CD4-positive, alpha-beta T cell treated with Interleukin-12 subunit alpha and Interleukin-12 subunit beta, for 1 hour (primary cell): ENCODE results near the gene LRRC38.

ENCODE experiments used
- DNase-seq: peaks from one replicate; pipeline ENCODE4 v3.0.0-alpha.2; 2020

LRRC38 gene

DNA sequence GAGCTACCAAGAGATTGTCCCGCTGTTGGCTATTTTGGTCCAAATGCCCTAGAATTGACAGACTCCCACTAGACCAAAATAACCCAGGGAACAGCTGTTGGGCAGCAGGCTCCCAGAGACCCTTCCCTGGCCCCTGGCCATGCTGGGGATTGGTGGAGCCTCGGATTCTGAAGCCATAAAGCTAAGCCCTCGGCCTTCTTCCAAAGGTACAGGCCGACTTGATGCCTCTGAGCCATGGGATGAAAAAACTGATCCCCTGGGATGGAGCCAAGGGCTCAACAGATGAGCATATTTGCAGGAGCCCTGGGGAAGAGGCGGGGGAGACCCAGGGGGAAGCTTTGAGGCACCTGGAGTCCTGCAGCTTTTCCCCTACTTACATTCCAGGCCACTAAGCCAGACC is 1.0 kb upstream of the LRRC38 start:
- DNase-seq = no peak

- no peak for DNase-seq
Observed at GRCh38 chr1:13513063-13513894, 524 bp downstream of the LRRC38 start.

GRCh38 chr1:13512472-13512871 is 1.3 kb downstream of the LRRC38 start:
- DNase-seq = no peak

- no peak for DNase-seq
Observed at GRCh38 chr1:13510499-13510898, 3.3 kb downstream of the LRRC38 start.

GRCh38 chr1:13507075-13507474 is 6.7 kb downstream of the LRRC38 start:
- no peak for DNase-seq

DNA sequence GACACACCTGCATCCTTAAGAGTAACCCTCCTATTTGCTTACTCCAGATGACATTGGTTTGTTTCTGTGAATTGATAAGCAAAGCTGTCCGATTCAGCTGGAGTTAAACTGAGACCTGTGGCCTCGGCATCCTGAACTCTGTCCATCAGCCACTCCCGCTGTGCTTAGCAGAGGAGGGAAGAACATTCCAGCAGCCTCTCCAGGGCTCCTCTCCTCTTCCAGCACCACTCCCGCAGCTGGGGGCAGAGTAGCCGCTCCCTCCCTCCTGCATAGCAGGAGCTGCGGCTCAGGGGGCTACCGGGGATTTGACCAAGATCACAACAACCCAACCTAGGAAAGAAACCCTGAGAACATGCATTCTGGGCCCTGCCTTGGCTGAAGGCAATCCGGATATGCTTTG is 8.8 kb downstream of the LRRC38 start:
- no peak for DNase-seq

DNA sequence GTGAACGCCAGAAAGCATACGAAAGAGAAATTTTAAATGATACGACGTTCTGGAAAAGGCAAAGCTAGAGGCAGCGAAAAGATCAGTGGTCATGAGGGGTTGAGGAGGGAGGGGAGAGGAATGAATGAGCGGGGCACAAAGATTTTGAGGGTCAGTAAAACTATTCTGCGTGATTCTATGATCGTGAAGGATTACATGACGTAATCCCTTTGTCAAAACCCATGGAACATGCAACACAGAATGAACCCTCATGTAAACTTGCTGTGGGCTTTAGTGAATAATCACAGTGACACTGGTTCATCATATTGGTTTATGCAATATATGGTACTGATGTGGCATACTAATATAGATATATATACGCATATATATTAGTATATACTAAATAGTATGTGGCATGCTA is 13.0 kb downstream of the LRRC38 start:
- no peak for DNase-seq

DNA sequence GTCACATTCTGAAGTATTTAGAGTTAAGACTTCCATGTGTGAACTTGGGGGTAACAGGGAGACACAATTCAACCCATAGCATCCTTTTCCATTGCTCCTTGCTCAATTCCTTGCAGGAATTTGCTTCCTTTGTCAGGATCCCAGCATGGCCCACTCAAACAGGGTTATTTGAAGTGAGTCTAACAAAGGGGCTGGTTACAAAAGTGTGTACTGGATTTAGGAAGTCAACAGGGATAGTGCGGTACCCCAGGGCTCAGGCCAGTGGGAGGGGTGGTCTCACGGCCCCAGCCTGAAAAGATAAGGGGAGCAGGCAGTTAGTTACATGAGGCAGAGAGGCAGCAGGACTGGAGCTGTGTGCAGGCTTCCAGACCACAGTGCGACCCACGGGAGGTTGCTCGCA is 14.4 kb downstream of the LRRC38 start:
- no peak for DNase-seq

- DNase-seq = no peak
Observed at GRCh38 chr1:13498553-13498952, 15.2 kb downstream of the LRRC38 start.

DNA sequence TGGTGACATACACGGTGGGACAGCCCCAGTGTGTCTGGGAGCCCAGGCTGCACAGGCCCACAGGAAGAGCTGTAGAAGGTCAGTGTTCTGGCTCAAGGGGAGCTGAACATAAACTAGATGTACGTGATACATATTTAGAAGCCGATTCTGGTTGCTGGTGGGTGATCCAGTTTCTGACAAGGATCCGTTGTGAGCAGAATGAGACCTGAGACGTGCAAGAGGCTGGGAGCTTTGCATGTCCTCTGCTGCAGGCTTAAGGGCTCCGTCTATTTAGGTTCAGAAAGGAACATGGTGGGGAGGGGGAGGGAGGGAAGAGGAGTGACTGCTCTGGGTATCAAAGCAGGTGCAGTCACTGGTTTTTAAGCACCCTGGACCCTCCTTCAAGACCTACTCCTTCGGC is 18.6 kb downstream of the LRRC38 start:
- no peak for DNase-seq

DNA sequence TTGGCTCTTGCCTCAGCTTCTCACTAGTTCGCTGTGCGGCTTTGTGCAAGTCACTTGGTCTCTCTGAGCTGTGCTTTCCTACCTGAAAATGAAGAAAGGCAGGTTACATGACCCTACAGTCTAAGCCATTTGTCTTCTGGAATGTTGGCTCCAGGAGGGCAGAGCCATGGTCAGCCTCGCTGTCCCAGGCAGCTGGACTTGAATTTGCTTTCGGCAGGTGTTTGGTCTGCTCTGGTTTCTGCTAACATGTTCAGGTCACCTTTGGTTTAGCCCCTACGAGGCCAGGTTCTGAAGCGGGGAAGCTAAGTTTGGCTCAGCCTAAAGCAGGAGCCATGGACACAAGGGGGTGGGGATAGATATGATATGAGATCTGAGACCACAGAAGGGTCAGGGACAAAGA is 19.1 kb downstream of the LRRC38 start:
- no peak for DNase-seq

DNA sequence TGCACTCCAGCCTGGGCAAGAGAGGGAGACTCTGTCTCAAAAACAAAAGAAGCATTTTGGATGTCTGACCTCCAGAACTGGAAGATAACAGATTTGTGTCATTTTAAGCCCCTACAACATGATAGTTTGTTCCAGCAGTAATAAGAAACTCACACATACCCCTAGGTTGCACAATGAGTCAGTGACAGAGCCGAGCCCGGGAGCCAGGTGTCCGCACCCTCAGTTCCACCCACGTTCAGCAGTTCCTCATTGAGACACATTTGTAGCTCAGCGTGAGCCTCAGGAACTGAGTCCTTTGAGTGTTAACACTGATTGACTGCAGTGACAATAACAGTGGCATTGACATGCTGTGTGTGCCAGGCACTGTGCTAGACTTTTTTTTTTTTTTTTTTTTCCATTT is 19.8 kb downstream of the LRRC38 start:
- no peak for DNase-seq

GRCh38 chr1:13492711-13493110 is 21.1 kb downstream of the LRRC38 start:
- DNase-seq = no peak

- DNase-seq = no peak
Observed at GRCh38 chr1:13487957-13488356, 25.8 kb downstream of the LRRC38 start.

- peak; percentile 2 for DNase-seq
Observed at GRCh38 chr1:13487143-13487868, 26.5 kb downstream of the LRRC38 start.

- DNase-seq = no peak
Observed at GRCh38 chr1:13483946-13484345, 29.9 kb downstream of the LRRC38 start.

DNA sequence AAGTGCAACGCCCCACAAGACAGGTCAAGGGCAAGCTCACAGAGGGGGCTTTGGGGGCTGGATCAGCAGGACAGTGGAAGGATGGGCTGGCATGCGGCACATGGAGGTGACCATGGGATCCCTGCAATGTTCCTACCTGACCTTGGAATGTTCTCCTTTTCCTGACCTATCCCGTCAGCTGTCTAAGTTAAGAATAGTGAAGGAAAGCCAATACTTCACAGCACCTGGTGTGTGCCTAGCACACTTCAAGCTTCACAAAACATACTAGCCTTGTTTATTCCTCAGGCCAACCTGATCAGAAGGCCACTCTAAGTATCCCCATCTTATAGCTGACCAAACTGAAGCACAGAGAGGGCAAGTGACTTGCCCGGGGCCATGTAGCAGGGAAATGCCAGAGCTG is 31.2 kb downstream of the LRRC38 start:
- no peak for DNase-seq

GRCh38 chr1:13479171-13479856 is 34.5 kb downstream of the LRRC38 start:
- no peak for DNase-seq

GRCh38 chr1:13478692-13479091 is 35.1 kb downstream of the LRRC38 start:
- no peak for DNase-seq

DNA sequence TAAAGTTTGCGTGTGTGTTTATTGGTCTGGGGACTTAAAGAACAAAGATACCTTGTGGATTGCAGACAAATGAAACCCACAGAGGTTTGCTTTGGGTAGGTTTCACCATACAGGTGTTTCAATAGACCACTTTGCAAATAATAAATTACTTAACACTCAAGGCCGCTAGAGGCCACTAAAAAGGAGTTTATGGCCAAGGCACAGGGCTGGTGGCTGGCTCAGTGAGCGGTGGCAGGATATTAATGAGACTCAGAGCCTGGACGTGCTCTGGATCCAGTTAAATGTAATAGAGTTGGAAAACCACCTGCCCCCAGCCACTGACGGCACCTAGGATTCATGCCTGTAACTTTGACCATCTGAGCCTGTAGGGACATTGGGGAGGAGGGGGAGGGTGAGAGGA is 44.5 kb downstream of the LRRC38 start:
- no peak for DNase-seq

GRCh38 chr1:13465515-13465914 is 48.3 kb downstream of the LRRC38 start:
- DNase-seq = no peak

GRCh38 chr1:13462682-13463081 is 51.1 kb downstream of the LRRC38 start:
- no peak for DNase-seq

DNA sequence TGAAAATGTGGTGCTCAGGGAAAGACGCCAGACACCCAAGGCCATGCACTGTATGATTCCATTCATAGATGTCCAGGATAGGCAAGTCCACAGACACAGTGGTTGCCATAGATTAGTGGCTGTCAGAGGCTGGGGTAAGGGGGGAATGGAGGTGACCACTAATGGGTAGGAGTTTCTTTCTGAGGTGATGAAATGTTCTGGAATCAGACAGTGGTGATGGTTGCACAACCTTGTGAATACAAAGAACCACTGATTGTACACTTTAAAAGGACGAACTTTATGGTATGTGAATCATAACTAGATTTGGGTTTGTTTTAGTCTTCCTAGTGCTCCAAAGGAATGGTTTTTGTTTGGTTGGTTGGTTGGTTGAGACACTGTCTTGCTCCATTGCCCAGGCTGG is 51.8 kb downstream of the LRRC38 start:
- DNase-seq = no peak
